ENCODE results near the gene REEP6. TPM values are rescaled to one million over a fixed set of nuclear protein-coding genes. Genes with fewer than 3 reads are reported as not detected.

Gene REEP6
- total RNA-seq, 1 donor from 2014 or later = 16.6 TPM

- H3K36me3 Mint-ChIP-seq (ENCODE audit: insufficient read depth) = peaks cover 8% of the 10 kb centered on the region
- H3K4me1 Mint-ChIP-seq (ENCODE audit: low read depth) = no peaks in the 10 kb centered on the region
- no peak for TF ChIP-seq CTCF (IDR thresholded peaks at IDR 0.05; ENCODE audit: unreplicated experiment)
- peak overlapping the region; percentile 54 for H3K4me3 Mint-ChIP-seq (ENCODE audit: low read depth)
- no peak overlapping the region for H3K27ac Mint-ChIP-seq
- DNase-seq (ENCODE audit: low spot score, unreplicated experiment) = no peak
- no peaks in the 10 kb centered on the region for H3K9me3 Mint-ChIP-seq (ENCODE audit: low read depth)
- H3K27me3 Mint-ChIP-seq = peaks cover 34% of the 10 kb centered on the region
These were observed 44.1 kb upstream of the REEP6 start for GRCh38 chr19:1446713-1447481.

DNA sequence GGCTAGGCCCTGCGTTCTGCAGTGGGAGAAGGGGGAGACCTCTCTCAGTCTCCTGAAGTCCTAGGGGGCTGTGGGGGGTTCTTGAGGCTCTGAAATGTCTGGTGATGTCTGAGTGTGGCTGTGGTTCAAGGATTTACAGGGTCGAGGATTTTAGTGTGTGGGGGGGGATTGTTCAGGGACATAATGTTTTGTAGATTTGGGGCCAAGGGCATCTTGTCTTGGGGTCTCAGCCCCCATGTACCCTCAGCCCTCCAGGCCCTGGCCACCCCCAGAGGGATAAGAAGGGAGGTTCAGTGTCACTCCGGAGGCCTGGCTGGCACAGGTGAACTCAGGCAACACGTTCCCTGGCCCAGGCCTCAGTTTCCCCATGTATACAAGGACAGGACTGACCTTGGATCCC is 43.5 kb upstream of the REEP6 start:
- H3K9me3 Mint-ChIP-seq (ENCODE audit: low read depth) = no peaks in the 10 kb centered on the region
- no peak for DNase-seq (ENCODE audit: low spot score, unreplicated experiment)
- peaks cover 3% of the 10 kb centered on the region for H3K36me3 Mint-ChIP-seq (ENCODE audit: insufficient read depth)
- H3K4me1 Mint-ChIP-seq (ENCODE audit: low read depth) = no peaks in the 10 kb centered on the region
- no peak overlapping the region for H3K27ac Mint-ChIP-seq
- TF ChIP-seq CTCF (IDR thresholded peaks at IDR 0.05; ENCODE audit: unreplicated experiment) = no peak
- H3K27me3 Mint-ChIP-seq = peaks cover 34% of the 10 kb centered on the region
- H3K4me3 Mint-ChIP-seq (ENCODE audit: low read depth) = peak overlapping the region; percentile 54

DNA sequence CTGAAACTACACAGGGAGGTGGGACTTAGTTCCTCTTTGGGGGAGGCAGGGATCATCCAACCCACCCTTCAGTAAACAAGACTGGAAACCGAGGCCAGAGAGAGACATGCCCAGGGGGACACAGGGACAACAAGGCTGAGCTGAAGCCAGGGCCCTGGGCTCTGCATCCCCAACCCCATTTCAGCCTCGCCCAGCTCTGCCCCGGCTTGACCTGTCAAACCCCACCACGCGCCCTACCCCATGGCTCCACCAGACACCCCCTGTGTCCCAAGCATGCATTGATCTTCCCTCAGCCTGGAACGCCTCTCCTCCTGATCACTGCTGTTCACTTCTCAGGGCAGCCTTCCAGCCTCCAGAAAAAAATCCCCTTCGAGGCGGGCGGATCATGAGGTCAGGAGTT is 43.0 kb upstream of the REEP6 start:
- Mint-ChIP-seq H3K27me3 (peaks cover 36% of the 10 kb centered on the region), H3K4me1 (ENCODE audit: low read depth) (no peaks in the 10 kb centered on the region), H3K36me3 (ENCODE audit: insufficient read depth) (no peaks in the 10 kb centered on the region), H3K9me3 (ENCODE audit: low read depth) (no peaks in the 10 kb centered on the region), H3K27ac (no peak overlapping the region), H3K4me3 (ENCODE audit: low read depth) (peak overlapping the region; percentile 26)
- no peak for DNase-seq (ENCODE audit: low spot score, unreplicated experiment)
- TF ChIP-seq CTCF (IDR thresholded peaks at IDR 0.05; ENCODE audit: unreplicated experiment) = no peak

DNA sequence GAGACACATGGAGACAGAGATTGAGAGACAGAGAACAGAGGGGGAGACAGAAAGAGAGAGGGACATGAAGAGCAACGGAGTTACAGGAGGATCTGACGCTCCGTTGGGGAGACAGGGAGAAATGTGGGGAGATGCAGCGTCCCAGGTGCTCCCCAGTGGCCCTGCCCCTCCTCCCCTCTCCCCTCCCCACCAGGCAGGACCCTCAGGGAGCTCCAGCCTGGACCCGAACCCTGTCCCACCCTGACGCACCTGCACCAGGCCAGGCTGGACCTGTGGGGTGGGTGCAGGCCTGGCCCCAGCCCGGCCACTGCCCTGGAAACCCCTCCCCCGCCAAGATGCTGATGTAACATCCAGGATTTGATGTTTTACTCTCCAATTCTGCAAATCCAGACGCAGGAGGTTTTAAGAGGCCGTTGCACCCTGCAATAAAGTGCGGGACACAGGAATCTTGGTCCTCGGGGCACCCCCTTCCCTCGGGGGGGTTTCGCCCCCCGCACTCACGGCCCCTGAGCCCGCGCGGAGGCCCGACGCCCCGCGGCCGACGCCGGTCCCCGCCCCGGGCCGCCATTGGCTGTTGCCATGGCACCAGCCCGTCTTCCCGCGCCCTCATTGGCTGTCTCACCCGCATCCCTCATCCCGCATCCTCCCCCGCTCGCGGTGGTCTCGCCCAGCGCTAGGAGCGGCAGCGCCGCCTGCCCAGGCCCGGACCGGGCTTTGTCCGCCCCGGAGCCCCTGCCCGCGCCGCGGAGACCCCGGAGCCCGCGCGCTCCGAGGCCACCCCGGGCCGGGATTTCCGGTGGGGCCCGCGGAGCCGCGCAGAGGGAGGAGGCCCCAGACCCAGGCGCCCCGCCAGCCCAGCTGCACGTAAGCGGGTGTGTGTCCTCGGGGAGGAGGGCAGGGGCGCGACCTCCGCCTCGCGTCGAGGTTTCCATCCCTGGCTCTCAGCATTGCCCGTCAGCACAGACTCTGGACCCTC is 41.2 kb upstream of the REEP6 start, which contains the start of gene APC2:
Gene APC2 (plus strand): TSS at position 655 of the 976 bp plus-strand sequence. CDS start 2,881 bp downstream, outside the sequence.
- no peak for DNase-seq (ENCODE audit: low spot score, unreplicated experiment)
- Mint-ChIP-seq H3K9me3 (ENCODE audit: low read depth) (no peaks in the 10 kb centered on the region), H3K4me3 (ENCODE audit: low read depth) (no peak within 1 kb of the TSS), H3K27ac (no peak within 1 kb of the TSS), H3K36me3 (ENCODE audit: insufficient read depth) (no peaks in the 10 kb centered on the region), H3K4me1 (ENCODE audit: low read depth) (no peaks in the 10 kb centered on the region), H3K27me3 (peaks cover 42% of the 10 kb centered on the region)
- no peak for TF ChIP-seq CTCF (IDR thresholded peaks at IDR 0.05; ENCODE audit: unreplicated experiment)
